B cell (primary cell): ENCODE measurements around the gene CYB5D1.

Experiments
- EZH2 ChIP-seq: IDR thresholded peaks from 2 replicates; pipeline ENCODE4 v1.6.1; 2012; ENCODE audit warnings: borderline replicate concordance, low read depth, mild to moderate bottlenecking, moderate library complexity, low read length; ENCODE audit not compliant: insufficient read depth, poor library complexity, severe bottlenecking
- TF ChIP-seq, protein P1 (sequence below): fragments of 200-600 bp; IDR thresholded peaks from one replicate; pipeline ENCODE4 v1.8.0; 2022; ENCODE audit warnings: antibody characterized with exemption, mild to moderate bottlenecking

DNA sequence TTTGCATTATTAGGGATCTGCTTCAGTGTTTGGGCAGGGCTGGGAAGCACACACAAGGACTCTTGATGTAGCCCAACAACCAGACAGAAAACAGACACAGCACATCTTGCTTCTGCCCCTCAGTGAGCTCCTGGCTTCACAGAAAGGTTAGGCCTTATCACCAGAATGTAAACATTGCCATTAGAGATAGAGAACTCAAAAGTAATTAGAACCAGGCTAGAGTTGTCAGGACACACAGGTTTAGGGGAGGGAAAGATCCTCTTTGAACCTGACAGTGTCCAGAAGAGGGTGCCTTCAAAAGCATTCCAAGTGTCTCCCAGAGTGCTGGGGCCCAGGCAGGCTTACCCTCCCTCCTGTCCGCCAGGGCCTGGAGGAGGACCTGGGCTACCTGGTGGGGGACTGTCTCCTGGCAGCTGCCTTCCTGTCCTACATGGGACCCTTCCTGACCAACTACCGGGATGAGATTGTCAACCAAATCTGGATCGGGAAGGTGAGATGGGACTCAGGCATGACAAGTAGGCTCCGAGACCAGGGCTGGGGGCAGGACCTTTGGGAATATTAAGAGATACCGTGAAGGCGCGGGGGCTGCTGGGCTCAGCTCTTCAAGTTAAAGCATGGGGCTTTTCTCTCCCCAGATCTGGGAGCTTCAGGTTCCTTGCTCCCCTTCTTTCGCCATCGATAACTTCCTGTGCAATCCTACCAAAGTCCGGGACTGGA is 40.7 kb upstream of the CYB5D1 start:
- TF ChIP-seq, protein P1, sequence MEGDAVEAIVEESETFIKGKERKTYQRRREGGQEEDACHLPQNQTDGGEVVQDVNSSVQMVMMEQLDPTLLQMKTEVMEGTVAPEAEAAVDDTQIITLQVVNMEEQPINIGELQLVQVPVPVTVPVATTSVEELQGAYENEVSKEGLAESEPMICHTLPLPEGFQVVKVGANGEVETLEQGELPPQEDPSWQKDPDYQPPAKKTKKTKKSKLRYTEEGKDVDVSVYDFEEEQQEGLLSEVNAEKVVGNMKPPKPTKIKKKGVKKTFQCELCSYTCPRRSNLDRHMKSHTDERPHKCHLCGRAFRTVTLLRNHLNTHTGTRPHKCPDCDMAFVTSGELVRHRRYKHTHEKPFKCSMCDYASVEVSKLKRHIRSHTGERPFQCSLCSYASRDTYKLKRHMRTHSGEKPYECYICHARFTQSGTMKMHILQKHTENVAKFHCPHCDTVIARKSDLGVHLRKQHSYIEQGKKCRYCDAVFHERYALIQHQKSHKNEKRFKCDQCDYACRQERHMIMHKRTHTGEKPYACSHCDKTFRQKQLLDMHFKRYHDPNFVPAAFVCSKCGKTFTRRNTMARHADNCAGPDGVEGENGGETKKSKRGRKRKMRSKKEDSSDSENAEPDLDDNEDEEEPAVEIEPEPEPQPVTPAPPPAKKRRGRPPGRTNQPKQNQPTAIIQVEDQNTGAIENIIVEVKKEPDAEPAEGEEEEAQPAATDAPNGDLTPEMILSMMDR, result no peak
- TF ChIP-seq EZH2, result no peak
